DOHH2 (cell line): ENCODE data around the gene MAGI1.

ENCODE experiments used
- H3F3A ChIP-seq: fragments of 200-600 bp; sonication (generic), shearing (Covaris generic); 2 replicates; pipeline ENCODE4 v1.6.0; 2016; ENCODE audit warnings: antibody characterized with exemption, mild to moderate bottlenecking; ENCODE audit not compliant: control insufficient read depth, insufficient read depth
- H3K27ac ChIP-seq: fragments of 200-600 bp; sonication (generic); 2 replicates; pipeline ENCODE4 v1.5.1; 2014; ENCODE audit warnings: low read depth, mild to moderate bottlenecking, low read length, moderate library complexity
- H3K27me3 ChIP-seq: fragments of 200-600 bp; sonication (generic); 2 replicates; pipeline ENCODE4 v1.6.1; 2014; ENCODE audit warnings: mild to moderate bottlenecking, low read length, mixed read lengths; ENCODE audit not compliant: control insufficient read depth
- H3K36me3 ChIP-seq: fragments of 200-600 bp; sonication (generic); 2 replicates; pipeline ENCODE4 v1.6.1; 2014; ENCODE audit warnings: mild to moderate bottlenecking, low read length, moderate library complexity, mixed read lengths; ENCODE audit not compliant: control insufficient read depth
- H3K4me1 ChIP-seq: fragments of 200-600 bp; sonication (generic); 2 replicates; pipeline ENCODE4 v1.6.1; 2014; ENCODE audit warnings: mild to moderate bottlenecking, low read length, mixed read lengths; ENCODE audit not compliant: control insufficient read depth
- H3K4me2 ChIP-seq: fragments of 200-600 bp; sonication (generic); 2 replicates; pipeline ENCODE4 v1.6.0; 2014; ENCODE audit warnings: mild to moderate bottlenecking, low read length, moderate library complexity
- H3K4me3 ChIP-seq: fragments of 200-600 bp; sonication (generic); 2 replicates; pipeline ENCODE4 v1.5.1; 2014; ENCODE audit warnings: mild to moderate bottlenecking, low read length, mixed read lengths
- H3K79me2 ChIP-seq: fragments of 200-600 bp; sonication (generic); 2 replicates; pipeline ENCODE4 v1.6.1; 2014; ENCODE audit warnings: mild to moderate bottlenecking, low read length, mixed read lengths; ENCODE audit not compliant: control insufficient read depth
- H3K9me2 ChIP-seq: fragments of 200-600 bp; sonication (generic); replicated peaks from 2 replicates; pipeline ENCODE4 v1.6.1; 2014; ENCODE audit warnings: mild to moderate bottlenecking, low read length, mixed read lengths; ENCODE audit not compliant: control insufficient read depth
- H3K9me3 ChIP-seq: fragments of 200-600 bp; sonication (generic); 2 replicates; pipeline ENCODE4 v1.6.1; 2014; ENCODE audit warnings: antibody characterized with exemption, low read length, mixed read lengths; ENCODE audit not compliant: control insufficient read depth, insufficient read depth
- H4K20me1 ChIP-seq: fragments of 200-600 bp; sonication (generic); 2 replicates; pipeline ENCODE4 v1.6.0; 2014; ENCODE audit warnings: low read depth, mild to moderate bottlenecking, antibody characterized with exemption, low read length, moderate library complexity; ENCODE audit not compliant: control insufficient read depth, insufficient read depth
- CTCF ChIP-seq: fragments of 200-600 bp; sonication (generic); IDR thresholded peaks from one replicate; pipeline ENCODE4 v1.5.1; 2014; ENCODE audit warnings: antibody characterized with exemption, mild to moderate bottlenecking, low read depth, low read length; ENCODE audit not compliant: poor library complexity, severe bottlenecking
- EZH2phosphoT487 ChIP-seq: fragments of 200-600 bp; sonication (generic); IDR thresholded peaks from 2 replicates; pipeline ENCODE4 v1.6.1; 2017; ENCODE audit warnings: borderline replicate concordance, mild to moderate bottlenecking, antibody characterized with exemption, low read length, moderate library complexity, mixed read lengths

The MAGI1 gene

GRCh38 chr3:65875393-65876027, 163.2 kb downstream of the MAGI1 start:
- no peak for TF ChIP-seq EZH2phosphoT487
- H3K4me3 ChIP-seq: no peak overlapping the region
- no peaks in the 10 kb centered on the region for H3K27me3 ChIP-seq
- no peaks in the 10 kb centered on the region for H4K20me1 ChIP-seq
- no peak overlapping the region for H3K27ac ChIP-seq
- H3K4me1 ChIP-seq: no peaks in the 10 kb centered on the region
- H3F3A ChIP-seq: no peaks in the 10 kb centered on the region
- H3K79me2 ChIP-seq: no peaks in the 10 kb centered on the region
- H3K36me3 ChIP-seq: no peaks in the 10 kb centered on the region
- no peaks in the 10 kb centered on the region for H3K9me2 ChIP-seq
- no peak overlapping the region for H3K4me2 ChIP-seq
- no peaks in the 10 kb centered on the region for H3K9me3 ChIP-seq

- no peaks in the 10 kb centered on the region for H3K79me2 ChIP-seq
- no peak overlapping the region for H3K4me3 ChIP-seq
- no peaks in the 10 kb centered on the region for H3K4me1 ChIP-seq
- H3F3A ChIP-seq: no peaks in the 10 kb centered on the region
- no peaks in the 10 kb centered on the region for H4K20me1 ChIP-seq
- no peaks in the 10 kb centered on the region for H3K9me2 ChIP-seq
- H3K36me3 ChIP-seq: no peaks in the 10 kb centered on the region
- H3K4me2 ChIP-seq: no peak overlapping the region
- no peaks in the 10 kb centered on the region for H3K27me3 ChIP-seq
- TF ChIP-seq EZH2phosphoT487 (no peak), CTCF (no peak)
- no peak overlapping the region for H3K27ac ChIP-seq
- no peaks in the 10 kb centered on the region for H3K9me3 ChIP-seq
These were observed 164.8 kb downstream of the MAGI1 start for GRCh38 chr3:65873869-65874268.

- no peaks in the 10 kb centered on the region for H3K4me1 ChIP-seq
- no peaks in the 10 kb centered on the region for H3K9me2 ChIP-seq
- no peak overlapping the region for H3K4me2 ChIP-seq
- H3K27me3 ChIP-seq: no peaks in the 10 kb centered on the region
- no peak overlapping the region for H3K4me3 ChIP-seq
- no peaks in the 10 kb centered on the region for H4K20me1 ChIP-seq
- H3K27ac ChIP-seq: no peak overlapping the region
- H3K9me3 ChIP-seq: no peaks in the 10 kb centered on the region
- no peaks in the 10 kb centered on the region for H3F3A ChIP-seq
- no peaks in the 10 kb centered on the region for H3K36me3 ChIP-seq
- TF ChIP-seq EZH2phosphoT487: no peak
- TF ChIP-seq CTCF: no peak
- H3K79me2 ChIP-seq: no peaks in the 10 kb centered on the region
These were observed 165.7 kb downstream of the MAGI1 start for GRCh38 chr3:65873028-65873427.

- Histone ChIP-seq H3K9me3 (no peaks in the 10 kb centered on the region), H3K79me2 (no peaks in the 10 kb centered on the region), H3K9me2 (no peaks in the 10 kb centered on the region), H3K4me1 (no peaks in the 10 kb centered on the region), H4K20me1 (no peaks in the 10 kb centered on the region), H3K4me3 (no peak overlapping the region), H3K36me3 (no peaks in the 10 kb centered on the region), H3K27me3 (no peaks in the 10 kb centered on the region), H3F3A (no peaks in the 10 kb centered on the region), H3K27ac (no peak overlapping the region), H3K4me2 (no peak overlapping the region)
- TF ChIP-seq CTCF: no peak
These were observed 167.2 kb downstream of the MAGI1 start for GRCh38 chr3:65871305-65872141.
